ENCODE data around the gene JCAD. TPM values are rescaled to one million over a fixed set of nuclear protein-coding genes. Genes with fewer than 3 reads are reported as not detected.

Gene JCAD
- total RNA-seq, 1 donor from 2014 or later, result 19.4 TPM

- no peaks in the 10 kb centered on the region for H3K27me3 Mint-ChIP-seq (ENCODE audit: low read depth)
- peaks cover 6% of the 10 kb centered on the region for H3K9me3 Mint-ChIP-seq (ENCODE audit: low read depth)
- H3K4me3 Mint-ChIP-seq (ENCODE audit: unreplicated experiment), result no peak overlapping the region
- peaks cover 7% of the 10 kb centered on the region for H3K4me1 Mint-ChIP-seq (ENCODE audit: low read depth)
- peaks cover 3% of the 10 kb centered on the region for H3K36me3 Mint-ChIP-seq (ENCODE audit: low read depth)
- H3K27ac Mint-ChIP-seq (ENCODE audit: unreplicated experiment), result no peak overlapping the region
- no peak for DNase-seq (ENCODE audit: low spot score)
- no peak for TF ChIP-seq CTCF (IDR thresholded peaks at IDR 0.05)
These were observed 89.4 kb downstream of the JCAD start for GRCh38 chr10:29970012-29970396.

- DNase-seq (ENCODE audit: low spot score), result no peak
- peaks cover 7% of the 10 kb centered on the region for H3K4me1 Mint-ChIP-seq (ENCODE audit: low read depth)
- H3K9me3 Mint-ChIP-seq (ENCODE audit: low read depth), result peaks cover under 1% of the 10 kb centered on the region
- H3K27ac Mint-ChIP-seq (ENCODE audit: unreplicated experiment), result no peak overlapping the region
- H3K4me3 Mint-ChIP-seq (ENCODE audit: unreplicated experiment), result no peak overlapping the region
- TF ChIP-seq CTCF (IDR thresholded peaks at IDR 0.05), result no peak
- H3K27me3 Mint-ChIP-seq (ENCODE audit: low read depth), result no peaks in the 10 kb centered on the region
- no peaks in the 10 kb centered on the region for H3K36me3 Mint-ChIP-seq (ENCODE audit: low read depth)
These were observed 90.0 kb downstream of the JCAD start for GRCh38 chr10:29969255-29970011.

GRCh38 chr10:29968585-29968984, 90.8 kb downstream of the JCAD start:
- Mint-ChIP-seq H3K4me1 (ENCODE audit: low read depth) (peaks cover 7% of the 10 kb centered on the region), H3K9me3 (ENCODE audit: low read depth) (no peaks in the 10 kb centered on the region), H3K27ac (ENCODE audit: unreplicated experiment) (no peak overlapping the region), H3K36me3 (ENCODE audit: low read depth) (no peaks in the 10 kb centered on the region), H3K4me3 (ENCODE audit: unreplicated experiment) (no peak overlapping the region), H3K27me3 (ENCODE audit: low read depth) (no peaks in the 10 kb centered on the region)
- TF ChIP-seq CTCF (IDR thresholded peaks at IDR 0.05), result no peak
- no peak for DNase-seq (ENCODE audit: low spot score)

GRCh38 chr10:29966269-29966668, 93.1 kb downstream of the JCAD start:
- H3K9me3 Mint-ChIP-seq (ENCODE audit: low read depth), result no peaks in the 10 kb centered on the region
- TF ChIP-seq CTCF (IDR thresholded peaks at IDR 0.05), result no peak
- DNase-seq (ENCODE audit: low spot score), result no peak
- H3K27me3 Mint-ChIP-seq (ENCODE audit: low read depth), result no peaks in the 10 kb centered on the region
- no peaks in the 10 kb centered on the region for H3K36me3 Mint-ChIP-seq (ENCODE audit: low read depth)
- H3K4me1 Mint-ChIP-seq (ENCODE audit: low read depth), result peaks cover 7% of the 10 kb centered on the region
- no peak overlapping the region for H3K27ac Mint-ChIP-seq (ENCODE audit: unreplicated experiment)
- no peak overlapping the region for H3K4me3 Mint-ChIP-seq (ENCODE audit: unreplicated experiment)

All from chondrocyte (in vitro differentiated cells).